Activated T-helper 1 cell treated with Interleukin-2 at 50 U/mL for 16 hours (primary cell): ENCODE results near the gene MYO15B.
"Not testable (repeated sequence)": the region's sequence is repeated elsewhere in the genome, so short reads cannot be mapped to it uniquely, and the experiment has no call there.

ENCODE experiments used
- DNase-seq: peaks from one replicate; pipeline ENCODE4 v3.0.0-alpha.2; 2020; ENCODE audit warnings: low read depth

Gene MYO15B

GRCh38 chr17:75624714-75625345, 37.2 kb downstream of the MYO15B start:
- DNase-seq: no peak

DNA sequence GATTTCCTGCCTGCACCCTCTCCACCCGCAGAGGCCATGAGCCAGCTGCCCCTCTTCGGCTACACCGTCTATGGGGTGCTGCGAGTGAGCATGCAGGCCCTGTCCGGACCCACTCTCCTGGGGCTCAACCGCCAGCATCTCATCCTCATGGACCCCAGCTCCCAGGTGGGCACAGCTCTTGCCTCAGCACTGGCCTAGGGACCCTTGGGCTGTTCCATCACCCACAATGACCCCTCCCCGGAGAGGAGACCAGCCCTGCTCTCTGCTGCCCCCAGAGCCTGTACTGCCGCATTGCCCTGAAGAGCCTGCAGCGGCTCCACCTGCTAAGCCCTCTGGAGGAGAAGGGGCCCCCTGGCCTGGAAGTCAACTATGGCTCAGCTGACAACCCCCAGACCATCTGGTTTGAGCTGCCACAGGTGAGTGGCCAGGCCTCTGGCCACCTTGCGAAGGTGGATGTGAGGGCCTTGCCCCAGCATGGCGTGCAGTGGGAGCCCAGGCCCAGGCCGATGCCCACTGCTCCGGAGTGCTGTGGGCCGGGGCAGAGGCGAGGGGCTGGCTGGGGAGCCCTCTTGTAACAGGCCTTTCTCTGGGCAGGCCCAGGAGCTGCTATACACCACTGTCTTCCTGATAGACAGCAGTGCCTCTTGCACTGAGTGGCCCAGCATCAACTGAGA, 38.4 kb downstream of the MYO15B start:
- no peak for DNase-seq

GRCh38 chr17:75626496-75627038, 39.0 kb downstream of the MYO15B start:
- no peak for DNase-seq

- no peak for DNase-seq
Measured at GRCh38 chr17:75627094-75627493, 39.5 kb downstream of the MYO15B start.

GRCh38 chr17:75628425-75628824, 40.8 kb downstream of the MYO15B start:
- DNase-seq: no peak

GRCh38 chr17:75629157-75629556, 41.6 kb downstream of the MYO15B start:
- DNase-seq: no peak

GRCh38 chr17:75630071-75630917, 42.7 kb downstream of the MYO15B start:
- DNase-seq: no peak

DNA sequence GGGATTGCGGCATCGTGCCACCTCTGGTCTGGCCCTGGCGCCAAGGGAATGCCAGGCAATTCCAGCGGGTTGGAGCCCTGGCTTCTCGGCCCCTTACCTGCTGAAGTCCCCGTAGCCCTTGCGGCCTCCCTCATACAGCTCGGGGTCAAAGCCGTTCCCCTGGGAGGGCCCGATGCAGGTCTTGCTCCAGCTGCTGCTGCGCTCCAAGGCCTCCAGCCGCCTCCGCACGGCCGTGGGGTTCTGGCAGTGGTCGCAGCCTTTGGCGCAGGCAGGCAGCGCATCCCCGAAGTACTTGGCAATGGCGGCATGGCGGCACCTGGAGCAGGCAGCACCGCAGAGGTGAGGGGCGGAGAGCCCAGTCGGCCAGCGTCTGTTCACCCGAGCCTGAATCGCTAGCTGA, 43.8 kb downstream of the MYO15B start:
- DNase-seq: no peak

DNA sequence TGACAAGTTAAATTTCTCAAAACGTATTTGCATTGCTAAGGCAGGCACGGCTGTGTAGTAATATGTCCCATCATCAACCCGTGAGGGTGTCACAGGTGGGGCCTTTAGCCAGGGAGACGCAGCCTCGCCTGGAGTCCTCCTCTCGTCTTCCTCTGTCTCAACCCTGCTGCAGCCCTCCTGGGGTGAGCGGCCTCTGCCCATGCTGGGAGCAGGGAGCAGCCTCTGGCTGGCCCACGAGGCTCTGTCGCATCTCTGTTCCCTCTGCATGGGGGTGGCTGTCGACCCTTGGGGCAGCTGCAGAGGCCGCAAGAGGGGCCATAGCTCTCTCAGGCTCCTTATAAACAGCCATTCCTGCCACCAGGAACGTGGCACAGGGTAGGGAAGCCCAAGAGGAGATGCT, 44.8 kb downstream of the MYO15B start:
- no peak for DNase-seq

DNA sequence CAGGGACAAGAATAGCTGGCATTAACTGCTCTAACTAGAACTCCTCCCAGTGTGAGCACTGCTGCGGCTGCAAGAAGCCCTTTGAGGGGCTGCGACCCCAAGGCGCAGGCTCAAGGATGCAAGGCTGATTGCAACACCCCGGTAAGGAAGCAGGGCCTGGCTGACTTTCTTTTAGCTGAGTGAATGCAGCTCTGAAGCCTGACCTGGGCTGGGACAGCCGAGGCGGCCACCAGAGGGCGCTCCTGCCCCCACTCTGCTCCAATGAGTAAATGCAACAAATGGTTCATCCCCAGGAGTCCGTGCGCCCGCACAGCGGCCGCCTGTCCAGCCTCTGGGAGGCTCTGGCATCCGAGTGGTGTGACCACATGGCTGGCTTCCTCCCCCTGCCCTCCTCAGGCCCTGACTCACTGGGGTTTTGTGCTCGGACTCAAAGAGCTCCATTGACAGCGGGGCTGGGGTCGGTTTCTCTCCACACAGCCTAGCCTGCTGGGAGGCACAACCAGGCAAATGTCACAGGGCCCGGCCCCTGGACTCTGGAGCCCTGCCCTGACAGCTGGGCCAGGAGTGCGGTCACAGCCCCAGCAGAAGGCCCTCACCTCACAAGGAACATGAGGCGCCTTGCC, 45.4 kb downstream of the MYO15B start, which contains the start of gene SMIM5:
SMIM5 (plus strand) TSS at position 572 of the 623 bp plus-strand sequence. CDS start 6,768 bp downstream, outside the sequence.
- peak; percentile 66 for DNase-seq

DNA sequence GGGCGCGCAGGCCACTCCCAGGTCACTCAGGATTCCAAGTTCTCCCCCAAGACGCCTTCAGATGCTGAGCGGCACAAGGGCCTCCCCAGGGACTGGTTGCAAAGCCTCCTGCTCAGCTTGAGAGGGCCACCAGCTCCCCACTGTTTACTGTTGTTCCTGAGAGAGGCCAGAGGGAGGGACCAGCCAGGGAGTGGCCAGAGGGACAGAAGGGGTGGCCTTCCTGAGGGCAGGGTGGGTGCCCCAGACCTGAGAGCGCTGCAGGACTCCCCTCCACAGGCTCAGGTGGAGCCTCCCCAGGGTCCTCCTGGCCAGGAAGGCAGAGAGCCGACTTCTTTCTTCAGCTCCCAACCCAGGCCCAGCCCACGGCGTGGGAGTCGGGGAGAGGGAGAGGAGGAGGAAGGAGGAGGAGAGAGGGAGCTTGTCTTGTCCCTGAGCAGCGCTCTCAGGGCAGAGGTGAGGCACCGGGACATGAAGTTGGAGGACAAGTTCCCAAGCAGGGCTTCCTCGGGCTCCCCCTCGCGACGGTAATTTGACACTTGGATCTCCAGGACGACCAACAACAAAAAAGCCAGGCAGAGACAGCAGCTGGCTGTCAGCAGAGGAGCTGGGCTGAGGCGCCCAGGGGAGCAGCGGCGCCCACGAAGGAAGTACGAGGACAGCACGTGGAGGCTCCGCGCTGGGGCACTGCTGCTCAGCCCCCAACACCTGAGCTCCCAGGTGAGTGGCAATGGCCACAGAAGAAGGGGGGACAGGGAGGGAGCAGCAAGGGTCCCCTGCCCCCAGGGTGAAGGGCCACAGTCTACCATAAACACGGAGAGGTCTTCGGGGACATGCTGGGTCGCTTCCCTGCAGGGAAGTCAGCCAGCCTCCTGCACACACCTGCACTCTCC, 46.1 kb downstream of the MYO15B start:
- DNase-seq: peak; percentile 9

- DNase-seq: no peak
Measured at GRCh38 chr17:75634376-75634740, 46.8 kb downstream of the MYO15B start.

DNA sequence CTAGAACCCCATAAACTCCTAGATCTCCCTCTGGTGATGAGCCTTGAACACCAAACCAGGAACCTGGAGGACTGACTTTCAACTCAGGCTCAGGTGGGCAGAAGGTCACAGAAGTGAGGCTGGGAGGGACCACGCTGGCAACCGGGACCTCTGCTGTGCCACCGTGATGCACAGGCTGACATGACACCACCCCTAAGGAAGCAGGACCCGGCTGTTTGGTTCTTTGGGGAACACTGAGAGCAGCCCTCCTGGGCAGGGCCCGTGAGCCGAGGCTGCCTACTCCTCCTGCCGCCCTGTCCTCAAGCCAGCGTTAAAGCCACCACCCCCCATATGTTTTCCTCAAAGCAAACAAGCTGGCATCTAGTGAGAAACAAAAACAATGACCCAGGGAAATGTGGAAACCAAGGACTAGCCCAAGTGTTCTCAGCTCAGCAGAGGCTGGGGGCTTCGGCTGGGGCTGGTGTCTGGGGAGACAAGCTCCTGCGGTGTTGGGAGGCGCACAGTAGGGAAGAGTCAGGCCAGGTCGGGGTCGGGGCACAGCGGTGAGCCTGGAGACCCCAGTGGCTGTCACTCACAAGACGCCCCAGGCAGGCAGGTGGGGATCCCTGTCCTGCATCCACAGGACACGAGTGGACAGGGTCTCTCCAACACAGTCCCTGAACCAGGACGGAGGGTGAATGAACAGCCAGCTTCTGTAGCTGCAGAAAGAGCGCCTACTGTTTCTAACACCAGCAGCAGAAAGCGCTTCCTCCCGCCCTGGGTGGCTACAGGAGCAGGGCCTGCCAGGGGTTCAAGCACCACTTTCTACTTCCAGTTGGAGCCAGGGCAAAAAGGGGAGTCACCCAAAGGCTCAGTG, 47.4 kb downstream of the MYO15B start:
- DNase-seq: no peak

- no peak for DNase-seq
Measured at GRCh38 chr17:75635610-75636202, 48.1 kb downstream of the MYO15B start.

- DNase-seq: no peak
Measured at GRCh38 chr17:75636381-75637142, 49.0 kb downstream of the MYO15B start.

GRCh38 chr17:75637143-75637538, 49.5 kb downstream of the MYO15B start:
- no peak for DNase-seq

DNA sequence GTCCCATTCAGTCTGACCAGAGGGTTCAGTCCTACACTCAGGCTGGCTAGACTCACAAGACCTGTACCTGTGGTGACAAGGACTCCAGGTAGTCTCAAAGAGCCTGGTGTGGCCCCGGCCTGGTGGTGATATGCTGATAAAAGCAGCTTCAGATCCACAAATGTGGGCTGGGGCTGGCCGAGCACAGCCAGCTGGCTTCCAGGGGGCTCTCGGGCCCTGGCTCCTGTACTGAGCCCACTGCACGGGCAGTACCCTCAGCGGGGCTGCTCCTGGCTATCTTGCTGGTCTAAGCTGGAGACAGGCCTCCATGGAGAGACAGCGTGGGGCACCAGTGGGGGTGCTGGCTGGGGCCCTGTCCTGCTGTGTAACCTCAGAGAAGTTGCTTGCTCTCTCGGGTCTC, 50.0 kb downstream of the MYO15B start:
- no peak for DNase-seq

GRCh38 chr17:75638039-75638438, 50.4 kb downstream of the MYO15B start:
- DNase-seq: not testable (repeated sequence)

DNA sequence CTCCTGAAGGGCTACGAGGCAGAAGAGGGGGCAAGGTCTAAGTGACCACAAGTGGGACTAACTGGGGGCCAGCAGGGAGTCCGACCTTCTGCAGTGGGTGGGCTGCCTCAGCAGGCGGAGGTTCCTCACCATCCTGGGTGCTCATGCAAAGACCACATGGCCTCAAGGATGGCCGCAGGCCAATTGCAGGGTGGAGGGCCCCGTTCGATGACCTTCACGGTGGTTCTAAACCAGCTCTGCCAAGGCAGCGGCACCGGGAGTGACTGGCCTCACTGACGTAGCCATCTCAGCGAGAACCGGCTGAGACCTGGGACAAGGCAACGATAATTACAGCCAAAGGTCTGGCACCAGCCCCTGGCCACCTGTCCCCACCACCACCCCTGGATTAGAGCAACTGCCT, 51.3 kb downstream of the MYO15B start:
- no peak for DNase-seq
